GM12865 (cell line): ENCODE results near the gene CNN2.

ENCODE experiments used
- DNase-seq: peaks from one replicate; pipeline ENCODE4 v3.0.0; 2010; ENCODE audit warnings: low read depth
- H3K4me3 ChIP-seq: 2 replicates; pipeline ENCODE4 v1.5.1; 2011; ENCODE audit warnings: mild to moderate bottlenecking, low read depth, low read length, control low read depth
- CTCF ChIP-seq: IDR thresholded peaks from 2 replicates; pipeline ENCODE4 v1.5.1; 2011; ENCODE audit warnings: low read length, control low read depth, low read depth, inconsistent platforms; ENCODE audit not compliant: insufficient read depth; ENCODE audit errors: missing control alignments

The CNN2 gene

GRCh38 chr19:1047696-1048147, 21.3 kb downstream of the CNN2 start:
- no peak for DNase-seq
- H3K4me3 ChIP-seq = no peak overlapping the region
- TF ChIP-seq CTCF = no peak

GRCh38 chr19:1049106-1049505, 22.7 kb downstream of the CNN2 start:
- H3K4me3 ChIP-seq = no peak overlapping the region
- TF ChIP-seq CTCF = no peak
- DNase-seq = no peak

GRCh38 chr19:1049800-1050199, 23.4 kb downstream of the CNN2 start:
- DNase-seq = no peak
- TF ChIP-seq CTCF = no peak
- H3K4me3 ChIP-seq = no peak overlapping the region

GRCh38 chr19:1050989-1051788, 24.8 kb downstream of the CNN2 start:
- no peak for DNase-seq
- H3K4me3 ChIP-seq = no peak overlapping the region
- TF ChIP-seq CTCF = no peak

GRCh38 chr19:1051791-1052190, 25.4 kb downstream of the CNN2 start:
- TF ChIP-seq CTCF = no peak
- H3K4me3 ChIP-seq = no peak overlapping the region
- DNase-seq = no peak

- DNase-seq = no peak
- no peak for TF ChIP-seq CTCF
- H3K4me3 ChIP-seq = no peak overlapping the region
These were observed 26.1 kb downstream of the CNN2 start for GRCh38 chr19:1052349-1052975.
